ENCODE results near the gene CDH23. TPM values are rescaled to one million over a fixed set of nuclear protein-coding genes. Genes with fewer than 3 reads are reported as not detected.

The CDH23 gene
- polyA plus RNA-seq, 2 of the 4 experiments (the other 2 are of a cell fraction), result 1.1 to 2.3 TPM

DNA sequence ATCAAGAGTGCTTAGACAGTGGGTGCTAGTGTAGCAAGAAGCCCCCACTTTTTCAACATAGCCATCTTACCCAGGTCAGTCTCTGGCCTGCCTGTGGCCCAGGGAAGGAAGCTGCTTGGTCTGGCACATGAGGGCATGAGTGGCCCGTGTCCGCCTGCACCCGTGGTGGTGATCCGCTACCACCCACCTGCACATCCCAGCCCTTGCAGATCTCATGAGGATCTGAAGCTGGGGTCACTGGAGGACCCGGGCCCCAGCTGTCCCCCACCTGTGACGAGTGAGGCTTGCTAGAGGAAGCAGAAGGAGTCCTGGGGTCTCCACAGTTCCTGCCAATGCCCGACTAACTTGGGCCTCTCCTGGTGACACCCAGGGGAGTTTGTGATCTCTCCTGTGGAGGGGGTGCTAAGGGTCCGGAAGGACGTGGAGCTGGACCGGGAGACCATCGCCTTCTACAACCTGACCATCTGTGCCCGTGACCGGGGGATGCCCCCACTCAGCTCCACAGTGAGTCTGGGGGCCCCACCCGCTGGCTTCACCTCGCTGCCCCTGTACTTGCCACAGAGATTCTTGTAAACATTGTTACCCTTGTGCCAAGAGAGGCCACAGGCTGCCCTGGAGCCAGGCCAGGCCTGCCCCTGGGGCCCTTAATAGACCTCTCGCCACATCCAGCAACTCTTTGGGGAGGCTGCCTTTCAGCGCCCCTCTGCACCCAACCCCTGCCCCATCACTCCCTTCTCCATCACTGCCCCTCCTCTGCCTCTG is 387.4 kb downstream of the CDH23 start:
- CTCF ChIA-PET, result interaction anchor here (0.8 to 5.5 kb wide), 5 partner anchors 11 to 265 kb away, joined by 3 to 42 read pairs (median 4); partner anchors contain the start of gene VSIR
- POLR2A ChIA-PET, result no interaction called here
- TF ChIP-seq RCOR1 (IDR thresholded peaks at IDR 0.05; ENCODE audit: low read depth, low read length), result no peak
- no peak for TF ChIP-seq CTCF (IDR thresholded peaks at IDR 0.05)
- no peak for TF ChIP-seq GATA3 (IDR thresholded peaks at IDR 0.05; ENCODE audit: borderline replicate concordance)
- TF ChIP-seq ZSCAN20 (CRISPR knock-in tag; IDR thresholded peaks at IDR 0.05), result no peak
- no peak for TF ChIP-seq PBX3 (IDR thresholded peaks at IDR 0.05)
- TF ChIP-seq MAZ (IDR thresholded peaks at IDR 0.05; ENCODE audit: borderline replicate concordance, low read depth, low read length), result no peak
- no peak for TF ChIP-seq TP53 (CRISPR knock-in tag; IDR thresholded peaks at IDR 0.05)
- TF ChIP-seq MYC (IDR thresholded peaks at IDR 0.05; ENCODE audit: borderline replicate concordance, low read length), result no peak
- no peak for TF ChIP-seq EHMT2 (IDR thresholded peaks at IDR 0.05; ENCODE audit: low read depth)
- no peak for TF ChIP-seq RARB (CRISPR knock-in tag; IDR thresholded peaks at IDR 0.05)
- TF ChIP-seq SMC3 (IDR thresholded peaks at IDR 0.05), result no peak
- TF ChIP-seq KDM1A (IDR thresholded peaks at IDR 0.05; ENCODE audit: low read depth), result no peak
- TF ChIP-seq BCL3 (IDR thresholded peaks at IDR 0.05), result no peak
- TF ChIP-seq FOSL2 (IDR thresholded peaks at IDR 0.05), result no peak
- no peak for TF ChIP-seq FOSL2 (CRISPR knock-in tag; IDR thresholded peaks at IDR 0.05)
- no peak for TF ChIP-seq HOXA7 (CRISPR knock-in tag; IDR thresholded peaks at IDR 0.05)
- no peak overlapping the region for H3K27ac ChIP-seq
- 0 out of 3 replicates have a peak, but pooled peaks cover 2% of the 10 kb centered on the region for H3K4me1 ChIP-seq
- DNase-seq (ENCODE audit: low read depth in 1 of 2, low spot score in 1 of 2), result no peak
- no peak for ATAC-seq
- H3K9me3 ChIP-seq, result no peaks in the 10 kb centered on the region
- no peak overlapping the region for H3K4me3 ChIP-seq
- no peak overlapping the region for H3K4me2 ChIP-seq
- no peak for FAIRE-seq
- 62% methylated on average over 16 of the region's 17 CpGs for WGBS (ENCODE audit: missing lambda C conversion rate)

- H3K4me3 ChIP-seq, result no peak overlapping the region
- ChIA-PET POLR2A (no interaction called here), CTCF (interaction anchor here (1.0 to 5.5 kb wide), 7 partner anchors 11 to 219 kb away, joined by 3 to 42 read pairs (median 4); partner anchors contain the start of gene VSIR)
- H3K9me3 ChIP-seq, result no peaks in the 10 kb centered on the region
- FAIRE-seq (no peak), ATAC-seq (no peak), DNase-seq (ENCODE audit: low read depth in 1 of 2, low spot score in 1 of 2) (no peak)
- no peak overlapping the region for H3K27ac ChIP-seq
- H3K4me1 ChIP-seq, result 0 out of 3 replicates have a peak, but pooled peaks cover 2% of the 10 kb centered on the region
- 70% methylated on average over 17 of the region's 18 CpGs for WGBS (ENCODE audit: missing lambda C conversion rate)
- H3K4me2 ChIP-seq, result no peak overlapping the region
- TF ChIP-seq PBX3 (IDR thresholded peaks at IDR 0.05), result no peak
- TF ChIP-seq HES2 (IDR thresholded peaks at IDR 0.05), result no peak
- TF ChIP-seq HOXB5 (CRISPR knock-in tag; IDR thresholded peaks at IDR 0.05), result no peak
- TF ChIP-seq CHD2 (IDR thresholded peaks at IDR 0.05; ENCODE audit: low read length, partially characterized antibody), result no peak
- TF ChIP-seq USF2 (IDR thresholded peaks at IDR 0.05), result no peak
- TF ChIP-seq CHD4 (IDR thresholded peaks at IDR 0.05; ENCODE audit: borderline replicate concordance), result no peak
- TF ChIP-seq NFE2L2 (conservative IDR thresholded peaks at IDR 0.05; ENCODE audit: low read length), result no peak
- no peak for TF ChIP-seq PHF8 (IDR thresholded peaks at IDR 0.05; ENCODE audit: borderline replicate concordance, low read depth)
- TF ChIP-seq NPAS2 (CRISPR knock-in tag; IDR thresholded peaks at IDR 0.05; ENCODE audit: borderline replicate concordance), result no peak
- TF ChIP-seq, protein P1, sequence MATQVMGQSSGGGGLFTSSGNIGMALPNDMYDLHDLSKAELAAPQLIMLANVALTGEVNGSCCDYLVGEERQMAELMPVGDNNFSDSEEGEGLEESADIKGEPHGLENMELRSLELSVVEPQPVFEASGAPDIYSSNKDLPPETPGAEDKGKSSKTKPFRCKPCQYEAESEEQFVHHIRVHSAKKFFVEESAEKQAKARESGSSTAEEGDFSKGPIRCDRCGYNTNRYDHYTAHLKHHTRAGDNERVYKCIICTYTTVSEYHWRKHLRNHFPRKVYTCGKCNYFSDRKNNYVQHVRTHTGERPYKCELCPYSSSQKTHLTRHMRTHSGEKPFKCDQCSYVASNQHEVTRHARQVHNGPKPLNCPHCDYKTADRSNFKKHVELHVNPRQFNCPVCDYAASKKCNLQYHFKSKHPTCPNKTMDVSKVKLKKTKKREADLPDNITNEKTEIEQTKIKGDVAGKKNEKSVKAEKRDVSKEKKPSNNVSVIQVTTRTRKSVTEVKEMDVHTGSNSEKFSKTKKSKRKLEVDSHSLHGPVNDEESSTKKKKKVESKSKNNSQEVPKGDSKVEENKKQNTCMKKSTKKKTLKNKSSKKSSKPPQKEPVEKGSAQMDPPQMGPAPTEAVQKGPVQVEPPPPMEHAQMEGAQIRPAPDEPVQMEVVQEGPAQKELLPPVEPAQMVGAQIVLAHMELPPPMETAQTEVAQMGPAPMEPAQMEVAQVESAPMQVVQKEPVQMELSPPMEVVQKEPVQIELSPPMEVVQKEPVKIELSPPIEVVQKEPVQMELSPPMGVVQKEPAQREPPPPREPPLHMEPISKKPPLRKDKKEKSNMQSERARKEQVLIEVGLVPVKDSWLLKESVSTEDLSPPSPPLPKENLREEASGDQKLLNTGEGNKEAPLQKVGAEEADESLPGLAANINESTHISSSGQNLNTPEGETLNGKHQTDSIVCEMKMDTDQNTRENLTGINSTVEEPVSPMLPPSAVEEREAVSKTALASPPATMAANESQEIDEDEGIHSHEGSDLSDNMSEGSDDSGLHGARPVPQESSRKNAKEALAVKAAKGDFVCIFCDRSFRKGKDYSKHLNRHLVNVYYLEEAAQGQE (IDR thresholded peaks at IDR 0.05), result no peak
- TF ChIP-seq CEBPB (IDR thresholded peaks at IDR 0.05), result no peak
Observed at GRCh38 chr10:71784679-71785272, 388.1 kb downstream of the CDH23 start.

Data from A549 (cell line).